Fibroblast of lung (primary cell): ENCODE measurements around the gene BCL2L11.

Experiments used
- CTCF ChIP-seq, 2 donors: IDR thresholded peaks in 1 of 2; conservative IDR thresholded peaks in 1 of 2; 1 replicate in 1 of 2; 2 replicates in 1 of 2; pipeline ENCODE4 v1.5.1; 2011 to 2012; ENCODE audit warnings: low read length in 2 of 2, control low read depth in 1 of 2, inconsistent platforms in 1 of 2, low read depth in 1 of 2, mild to moderate bottlenecking in 1 of 2
- EZH2 ChIP-seq: IDR thresholded peaks from 2 replicates; pipeline ENCODE4 v1.5.1; 2012; ENCODE audit warnings: low read length, control low read depth, mild to moderate bottlenecking; ENCODE audit errors: missing control alignments

- TF ChIP-seq CTCF (conservative IDR thresholded peaks at IDR 0.05 in 1 of 2, IDR thresholded peaks at IDR 0.05 in 1 of 2; ENCODE audit: low read depth in 1 of 2, low read length in 2 of 2) (no peak), EZH2 (no peak)
These were observed 35.8 kb downstream of the BCL2L11 start for GRCh38 chr2:111156529-111156928.
